Breast epithelium (tissue), 4 donors: ENCODE results near the gene ECPAS. TPM values are rescaled to one million over a fixed set of nuclear protein-coding genes. Genes with fewer than 3 reads are reported as not detected.

Experiments used
- DNase-seq, 2 donors: peaks; one replicate each; pipeline ENCODE4 v3.0.0-alpha.2; 2019; ENCODE audit warnings: low spot score in 2 of 2
- H3K27ac ChIP-seq, 2 donors: fragments of 200-600 bp; sonication (generic) in 1 of 2; one replicate each; pipeline ENCODE4 v1.5.1; 2016 to 2019; ENCODE audit warnings: mild to moderate bottlenecking in 1 of 2
- H3K27me3 ChIP-seq, 2 donors: fragments of 200-600 bp; sonication (generic) in 1 of 2; one replicate each; pipeline versions ENCODE4 v1.5.1 to v1.6.0; 2017 to 2019; ENCODE audit warnings: control low read depth in 1 of 2, mild to moderate bottlenecking in 1 of 2
- H3K36me3 ChIP-seq: fragments of 200-600 bp; one replicate; pipeline ENCODE4 v1.5.1; 2019
- H3K4me1 ChIP-seq, 2 donors: fragments of 200-600 bp; sonication (generic); one replicate each; pipeline ENCODE4 v1.5.1; 2016 to 2019; ENCODE audit warnings: control low read depth in 1 of 2
- H3K4me3 ChIP-seq, 3 donors: fragments of 200-600 bp; sonication (generic); 1 replicate in 2 of 3; 2 replicates in 1 of 3; pipeline ENCODE4 v1.5.1; 2016 to 2019; ENCODE audit warnings: mild to moderate bottlenecking in 3 of 3, moderate library complexity in 2 of 3
- H3K9me3 ChIP-seq, 2 donors: fragments of 200-600 bp; sonication (generic) in 1 of 2; one replicate each; pipeline ENCODE4 v1.5.1; 2016 to 2019; ENCODE audit warnings: control low read depth in 1 of 2
- CTCF ChIP-seq, 3 donors: fragments of 450-650 bp; IDR thresholded peaks; one replicate each; pipeline ENCODE4 v1.5.1; 2016 to 2017; ENCODE audit warnings: antibody characterized with exemption in 3 of 3, mild to moderate bottlenecking in 3 of 3, moderate library complexity in 3 of 3
- POLR2A ChIP-seq: fragments of 450-650 bp; IDR thresholded peaks from one replicate; pipeline ENCODE4 v1.6.1; 2016; ENCODE audit warnings: antibody characterized with exemption, mild to moderate bottlenecking, moderate library complexity
- POLR2AphosphoS5 ChIP-seq, 3 donors: sonication (generic); formaldehyde crosslinking; IDR thresholded peaks; one replicate each; pipeline ENCODE4 v1.6.1; 2017; ENCODE audit warnings: antibody characterized with exemption in 3 of 3
- intact Hi-C: fragments of 100-400 bp; cut with DNase I; formaldehyde crosslinking; loops from one replicate; pipeline ENCODE4 v1.15.1; 2023; ENCODE audit warnings: low total_unique reads
- total RNA-seq, 3 donors: library from RNA; depleted of rRNA; stranded (reverse); fragments of >200 nt; gene quantifications; one replicate each; pipeline ENCODE4 v1.1.0, GENCODE V29; 2016

Gene ECPAS
- total RNA-seq, 3 donors from 2014 or later, result 91.6 to 159 (median 94.1) TPM

DNA sequence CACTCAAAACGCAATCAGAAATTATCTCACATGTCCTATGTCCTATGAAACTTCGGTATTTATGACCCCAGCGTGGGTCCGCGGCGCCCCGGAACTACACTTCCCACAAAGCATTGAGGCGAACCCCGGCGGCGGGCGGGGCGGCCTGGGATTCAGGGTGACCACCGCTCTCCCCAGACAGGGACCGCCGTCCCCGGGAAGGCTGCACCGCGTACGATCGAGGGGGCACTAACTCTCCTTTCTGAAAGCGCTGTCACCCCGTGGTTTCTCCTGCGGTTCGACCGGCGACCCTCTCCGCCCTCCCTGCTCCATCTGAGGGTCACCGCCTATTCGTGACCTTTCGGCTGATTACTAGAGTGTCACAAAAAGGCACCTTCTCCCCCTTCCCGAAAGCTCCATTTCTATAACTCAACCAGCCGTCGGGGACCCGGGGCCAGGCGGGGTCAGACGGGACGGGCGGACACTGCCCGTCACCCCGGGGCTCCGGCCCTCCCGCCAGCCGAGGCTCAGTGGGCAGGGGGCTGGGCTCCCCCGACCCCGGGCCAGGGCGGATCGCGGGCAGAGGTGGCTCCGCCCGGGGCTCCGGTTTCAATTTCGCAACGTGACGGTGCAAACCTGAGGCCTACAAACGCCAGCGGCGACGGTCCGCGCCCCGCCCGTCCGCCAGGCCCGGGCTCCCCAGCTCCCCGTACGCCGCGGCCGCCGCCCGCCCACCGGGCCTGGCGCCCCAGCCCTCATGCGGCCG is 1.3 kb downstream of the ECPAS start:
- intact Hi-C loops, result loop anchor here (1.0 kb wide), 1 partner anchor 9 kb away; no protein-coding TSS in a partner anchor
- peaks cover 0 to 4% of the 10 kb centered on the region in 2 donors for H3K4me1 ChIP-seq
- TF ChIP-seq POLR2A (peak; percentile 53), POLR2AphosphoS5 (IDR thresholded peaks at IDR 0.05) (peak; percentile 45 to 84 (median 68)), CTCF (IDR thresholded peaks at IDR 0.05) (no peak)
- H3K27me3 ChIP-seq, result no peaks in the 10 kb centered on the region
- H3K9me3 ChIP-seq, result no peaks in the 10 kb centered on the region
- H3K27ac ChIP-seq, result peak overlapping the region; percentile 97 to 100
- peak overlapping the region; percentile 92 to 93 (median 93) for H3K4me3 ChIP-seq
- DNase-seq, result peak; percentile 52 to 74
- no peaks in the 10 kb centered on the region for H3K36me3 ChIP-seq

DNA sequence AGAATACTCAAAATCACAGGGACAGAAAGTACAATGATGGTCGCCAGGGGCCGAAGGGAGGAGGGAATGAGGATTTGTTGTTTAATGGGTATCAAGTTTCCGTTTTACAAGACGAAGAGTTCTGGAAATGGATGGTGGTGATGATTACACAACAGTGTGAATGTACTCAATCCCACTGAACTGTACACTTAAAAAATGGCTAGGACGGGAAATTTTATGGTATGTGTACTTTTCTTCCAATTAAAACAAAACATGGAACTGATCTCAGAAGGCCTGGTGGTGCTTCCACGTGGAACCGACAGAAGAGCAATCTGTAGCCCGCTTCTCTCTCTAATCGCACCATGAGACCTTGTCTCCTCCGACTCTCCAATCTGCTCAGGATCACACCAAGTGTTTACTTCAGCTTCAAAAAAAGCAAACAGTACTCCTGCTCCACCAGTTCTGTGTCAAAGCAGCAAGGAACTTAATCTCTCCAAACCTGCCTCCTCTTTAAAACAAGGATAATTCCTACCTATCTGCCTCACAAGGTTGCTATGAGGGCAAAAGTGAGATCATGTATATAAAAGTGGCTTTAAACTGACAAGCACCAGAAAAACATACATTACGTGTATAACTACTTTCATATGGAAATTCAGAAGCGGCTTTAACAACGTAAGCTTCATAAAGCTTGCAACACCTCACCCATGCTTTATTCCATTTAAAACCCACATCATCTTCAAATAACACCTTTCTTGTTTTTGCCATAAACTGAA is 2.1 kb downstream of the ECPAS start:
- Histone ChIP-seq H3K27me3 (no peaks in the 10 kb centered on the region), H3K36me3 (no peaks in the 10 kb centered on the region), H3K9me3 (no peaks in the 10 kb centered on the region), H3K4me1 (peaks cover 0 to 4% of the 10 kb centered on the region in 2 donors), H3K4me3 (peak overlapping the region; percentile 92 to 93 (median 93)), H3K27ac (peak overlapping the region; percentile 97 to 100)
- intact Hi-C loops, result loop anchor here (1.0 kb wide), 1 partner anchor 8 kb away; no protein-coding TSS in a partner anchor
- no peak for TF ChIP-seq POLR2AphosphoS5 (IDR thresholded peaks at IDR 0.05)
- DNase-seq, result no peak

- Histone ChIP-seq H3K27ac (no peak overlapping the region), H3K4me3 (no peak overlapping the region), H3K36me3 (no peaks in the 10 kb centered on the region), H3K4me1 (no peaks in the 10 kb centered on the region), H3K9me3 (no peaks in the 10 kb centered on the region), H3K27me3 (no peaks in the 10 kb centered on the region)
- DNase-seq, result no peak
- no peak for TF ChIP-seq POLR2A
- no peak for TF ChIP-seq CTCF (IDR thresholded peaks at IDR 0.05)
- no peak for TF ChIP-seq POLR2AphosphoS5 (IDR thresholded peaks at IDR 0.05)
- intact Hi-C loops, result no loop called here
Measured at GRCh38 chr9:111477677-111478076, 6.5 kb downstream of the ECPAS start.

DNA sequence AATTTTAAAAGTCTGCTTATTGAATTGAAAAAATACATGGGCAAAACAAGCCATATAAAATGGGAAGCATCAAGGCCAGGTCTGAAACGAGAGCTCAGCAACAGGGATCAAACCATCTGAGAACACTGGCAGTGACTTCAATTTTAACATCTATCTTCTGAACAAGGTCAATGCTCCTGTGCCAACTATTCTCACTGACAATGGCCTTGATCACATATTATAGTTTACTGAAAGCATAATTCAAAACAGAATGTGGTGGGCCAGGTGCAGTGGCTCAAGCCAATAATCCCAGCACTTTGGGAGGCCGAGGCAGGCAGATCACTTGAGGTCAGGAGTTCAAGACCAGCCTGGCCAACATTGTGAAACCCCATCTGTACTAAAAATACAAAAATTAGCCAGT is 9.0 kb downstream of the ECPAS start:
- intact Hi-C loops, result no loop called here
- no peaks in the 10 kb centered on the region for H3K36me3 ChIP-seq

GRCh38 chr9:111474385-111474784 is 9.8 kb downstream of the ECPAS start:
- Histone ChIP-seq H3K36me3 (no peaks in the 10 kb centered on the region), H3K9me3 (no peaks in the 10 kb centered on the region), H3K4me3 (no peak overlapping the region), H3K4me1 (no peaks in the 10 kb centered on the region), H3K27me3 (no peaks in the 10 kb centered on the region), H3K27ac (no peak overlapping the region)
- DNase-seq, result no peak
- no peak for TF ChIP-seq POLR2A
- no peak for TF ChIP-seq CTCF (IDR thresholded peaks at IDR 0.05)
- no peak for TF ChIP-seq POLR2AphosphoS5 (IDR thresholded peaks at IDR 0.05)
- intact Hi-C loops, result loop anchor here (1.0 kb wide), 1 partner anchor 8 kb away; no protein-coding TSS in a partner anchor

More for the DNA sequence above, 9.0 kb downstream of the ECPAS start:
- no peaks in the 10 kb centered on the region for H3K27me3 ChIP-seq
- H3K4me1 ChIP-seq, result no peaks in the 10 kb centered on the region
- no peak for DNase-seq
- no peak overlapping the region for H3K27ac ChIP-seq
- H3K4me3 ChIP-seq, result no peak overlapping the region
- TF ChIP-seq POLR2AphosphoS5 (IDR thresholded peaks at IDR 0.05) (no peak), CTCF (IDR thresholded peaks at IDR 0.05) (no peak), POLR2A (no peak)
- H3K9me3 ChIP-seq, result no peaks in the 10 kb centered on the region
